Activated T-cell treated with anti-CD3 and anti-CD28 coated beads, Interleukin-2, amount 50 U/mL, for 72 hours (primary cell): ENCODE measurements around the gene CFAP46. TPM values are rescaled to one million over a fixed set of nuclear protein-coding genes. Genes with fewer than 3 reads are reported as not detected.

Experiments
- ATAC-seq, 2 donors: fragments of 150-1000 bp; cut with Tn5 transposase; replicated peaks in 1 of 2; 2 replicates each; pipeline ENCODE4 v1.10.0; 2021; ENCODE audit warnings: moderate library complexity in 2 of 2, mild to moderate bottlenecking in 1 of 2
- DNase-seq, 2 donors: peaks; one replicate each; pipeline ENCODE4 v3.0.0; 2021 to 2022; ENCODE audit warnings: mixed read lengths in 1 of 2
- H3K27ac Mint-ChIP-seq: one replicate; pipeline ENCODE4 v1.8.0; 2022; ENCODE audit warnings: mild to moderate bottlenecking, moderate library complexity, mixed read lengths
- H3K27me3 Mint-ChIP-seq: one replicate; pipeline ENCODE4 v1.8.0; 2022; ENCODE audit warnings: low read depth, mixed read lengths
- H3K36me3 Mint-ChIP-seq, 2 donors: one replicate each; pipeline ENCODE4 v1.8.0; 2022; ENCODE audit warnings: mixed read lengths in 2 of 2, mild to moderate bottlenecking in 1 of 2; ENCODE audit not compliant: insufficient read depth in 2 of 2
- H3K4me1 Mint-ChIP-seq: one replicate; pipeline ENCODE4 v1.8.0; 2022; ENCODE audit warnings: low read depth, mixed read lengths
- H3K4me3 Mint-ChIP-seq, 2 donors: one replicate each; pipeline ENCODE4 v1.8.0; 2022; ENCODE audit warnings: mild to moderate bottlenecking in 2 of 2, mixed read lengths in 2 of 2, moderate library complexity in 2 of 2
- H3K9me3 Mint-ChIP-seq, 2 donors: one replicate each; pipeline ENCODE4 v1.8.0; 2022; ENCODE audit warnings: mixed read lengths in 2 of 2
- total RNA-seq, 2 donors: library from RNA; stranded (reverse); gene quantifications; one replicate each; pipeline ENCODE4 v1.2.3, GENCODE V29; 2022

Gene CFAP46
- total RNA-seq, 2 donors from 2014 or later = 0.16 to 0.26 TPM

- no peak overlapping the region for H3K4me3 Mint-ChIP-seq
- DNase-seq = no peak
- H3K9me3 Mint-ChIP-seq = no peaks in the 10 kb centered on the region
These were observed 21.3 kb downstream of the CFAP46 start for GRCh38 chr10:132921086-132921485.

GRCh38 chr10:132920101-132920925 is 22.1 kb downstream of the CFAP46 start:
- Mint-ChIP-seq H3K4me1 (no peaks in the 10 kb centered on the region), H3K27ac (no peak overlapping the region), H3K4me3 (no peak overlapping the region), H3K9me3 (no peaks in the 10 kb centered on the region), H3K36me3 (no peaks in the 10 kb centered on the region), H3K27me3 (no peaks in the 10 kb centered on the region)
- ATAC-seq (no peak), DNase-seq (no peak)

More at GRCh38 chr10:132921086-132921485, 21.3 kb downstream of the CFAP46 start:
- Mint-ChIP-seq H3K36me3 (no peaks in the 10 kb centered on the region), H3K27ac (no peak overlapping the region), H3K27me3 (no peaks in the 10 kb centered on the region), H3K4me1 (no peaks in the 10 kb centered on the region)
- ATAC-seq = no peak

GRCh38 chr10:132919374-132920100 is 22.8 kb downstream of the CFAP46 start:
- Mint-ChIP-seq H3K4me3 (no peak overlapping the region), H3K9me3 (no peaks in the 10 kb centered on the region), H3K4me1 (no peaks in the 10 kb centered on the region), H3K36me3 (no peaks in the 10 kb centered on the region), H3K27ac (no peak overlapping the region), H3K27me3 (no peaks in the 10 kb centered on the region)
- no peak for ATAC-seq
- DNase-seq = no peak

DNA sequence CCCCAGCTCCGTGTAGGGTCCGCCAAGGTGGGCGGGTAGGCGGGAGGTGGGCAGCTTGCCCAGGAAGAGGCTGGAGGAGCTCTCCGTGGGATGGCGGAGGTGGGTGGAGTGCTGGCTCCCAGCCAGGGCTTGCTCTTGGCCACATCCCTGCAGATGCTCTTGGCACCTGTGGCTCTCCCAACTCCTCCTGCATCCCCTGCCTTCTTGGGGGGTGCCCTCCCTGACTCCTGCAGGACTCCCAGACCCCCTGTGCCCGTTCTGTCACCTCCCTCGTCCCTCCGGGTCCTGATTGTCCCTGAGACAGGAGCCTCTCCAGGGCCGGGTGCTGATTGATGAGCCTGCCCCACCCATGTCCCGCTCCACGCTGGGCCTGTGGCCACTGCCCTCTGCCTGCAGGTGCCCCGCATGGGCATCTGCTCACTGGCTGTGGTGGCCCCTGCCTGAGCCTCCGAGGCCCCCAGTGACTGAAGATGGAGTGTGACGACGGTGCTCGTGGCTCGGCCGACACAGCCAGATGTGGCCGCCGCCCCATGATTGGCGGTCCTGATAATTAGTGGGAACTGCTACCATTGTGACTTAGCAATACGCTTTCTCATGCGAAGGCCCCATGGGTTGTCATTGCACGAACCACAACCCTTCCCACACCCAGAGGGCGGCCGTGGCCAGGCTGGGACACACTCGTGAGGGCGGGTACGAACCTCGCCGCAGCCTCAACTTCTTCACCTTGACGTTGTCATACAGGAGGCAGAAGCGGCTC is 23.6 kb downstream of the CFAP46 start:
- no peaks in the 10 kb centered on the region for H3K9me3 Mint-ChIP-seq
- H3K27me3 Mint-ChIP-seq = no peaks in the 10 kb centered on the region
- H3K27ac Mint-ChIP-seq = no peak overlapping the region
- H3K4me1 Mint-ChIP-seq = no peaks in the 10 kb centered on the region
- no peak for ATAC-seq
- no peak overlapping the region for H3K4me3 Mint-ChIP-seq
- no peaks in the 10 kb centered on the region for H3K36me3 Mint-ChIP-seq
- DNase-seq = no peak

DNA sequence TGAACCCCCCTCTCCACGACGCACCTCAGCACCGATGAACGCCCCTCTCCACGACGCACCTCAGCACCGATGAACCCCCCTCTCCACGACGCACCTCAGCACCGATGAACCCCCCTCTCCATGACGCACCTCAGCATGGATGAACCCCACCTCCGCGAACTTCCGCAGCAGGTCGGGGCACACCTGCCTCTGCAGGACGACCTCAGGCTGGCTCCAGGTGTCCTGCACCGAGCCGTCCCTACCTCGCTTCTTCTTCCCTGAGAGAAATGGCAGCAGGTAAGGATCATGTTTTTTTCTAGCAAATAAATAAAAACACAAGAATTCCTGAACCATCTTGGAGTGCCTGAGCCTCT is 24.1 kb downstream of the CFAP46 start:
- no peaks in the 10 kb centered on the region for H3K4me1 Mint-ChIP-seq
- H3K36me3 Mint-ChIP-seq = no peaks in the 10 kb centered on the region
- H3K4me3 Mint-ChIP-seq = no peak overlapping the region
- ATAC-seq (no peak), DNase-seq (no peak)
- H3K27me3 Mint-ChIP-seq = no peaks in the 10 kb centered on the region
- H3K9me3 Mint-ChIP-seq = no peaks in the 10 kb centered on the region
- no peak overlapping the region for H3K27ac Mint-ChIP-seq

DNA sequence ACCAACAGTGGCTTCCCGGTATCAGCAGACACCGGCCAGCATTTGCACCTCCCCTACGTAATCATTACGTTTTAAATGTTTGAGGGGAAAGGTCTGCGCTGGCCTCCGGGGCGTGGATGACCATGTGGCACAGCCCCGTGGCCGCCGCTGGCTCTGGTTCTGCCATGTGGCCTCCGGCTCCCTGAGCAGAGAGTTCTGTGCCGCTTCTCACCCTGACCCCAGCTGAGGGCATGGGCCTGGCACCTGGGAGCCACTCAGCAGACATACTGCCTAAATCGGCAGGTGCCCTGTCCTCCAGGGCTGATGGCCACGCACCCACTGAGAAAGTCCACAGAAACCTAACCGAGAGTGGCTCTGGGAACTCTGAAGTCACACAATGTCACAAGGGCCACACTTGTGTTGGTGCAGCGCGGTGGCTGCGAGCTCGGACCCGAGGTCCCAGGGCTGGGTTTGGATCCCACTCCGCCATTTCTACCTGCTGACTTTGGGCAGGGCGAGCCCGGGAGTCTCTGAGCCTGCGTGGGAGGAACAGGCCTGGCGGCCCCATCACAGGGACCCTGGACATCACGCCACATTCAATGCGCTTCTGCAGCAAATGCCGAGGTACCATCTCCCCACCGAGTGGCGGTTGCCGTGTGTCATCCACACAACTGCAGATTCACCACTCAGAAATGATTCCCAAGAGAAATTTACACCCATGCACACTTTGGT is 25.3 kb downstream of the CFAP46 start:
- Mint-ChIP-seq H3K9me3 (no peaks in the 10 kb centered on the region), H3K27me3 (peaks cover 5% of the 10 kb centered on the region), H3K4me3 (no peak overlapping the region), H3K36me3 (no peaks in the 10 kb centered on the region), H3K4me1 (peaks cover under 1% of the 10 kb centered on the region), H3K27ac (no peak overlapping the region)
- DNase-seq (no peak), ATAC-seq (no peak)

DNA sequence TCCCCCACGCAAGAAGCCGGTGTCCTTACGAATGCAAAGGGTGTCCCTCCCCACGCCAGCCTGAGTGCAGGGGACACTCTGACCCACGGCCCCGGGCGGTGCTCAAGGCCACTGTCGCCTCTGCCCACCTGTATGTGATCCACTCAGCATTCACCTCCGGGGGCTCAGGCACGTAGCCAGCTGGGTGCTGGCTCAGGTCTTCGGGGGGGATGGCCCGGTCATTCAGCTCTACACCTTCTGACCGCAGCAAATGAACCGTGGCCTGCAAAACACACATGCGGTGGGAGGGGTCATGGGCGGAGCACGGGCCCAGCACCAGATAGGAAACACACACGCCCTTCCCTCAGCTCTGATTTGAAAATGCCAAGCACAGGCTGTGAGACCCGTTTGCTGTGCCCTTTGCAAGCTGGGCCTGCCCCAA is 25.9 kb downstream of the CFAP46 start:
- Mint-ChIP-seq H3K36me3 (no peaks in the 10 kb centered on the region), H3K27ac (no peak overlapping the region), H3K4me3 (no peak overlapping the region), H3K9me3 (no peaks in the 10 kb centered on the region), H3K27me3 (peaks cover 8% of the 10 kb centered on the region), H3K4me1 (peaks cover 6% of the 10 kb centered on the region)
- no peak for ATAC-seq
- DNase-seq = no peak

DNA sequence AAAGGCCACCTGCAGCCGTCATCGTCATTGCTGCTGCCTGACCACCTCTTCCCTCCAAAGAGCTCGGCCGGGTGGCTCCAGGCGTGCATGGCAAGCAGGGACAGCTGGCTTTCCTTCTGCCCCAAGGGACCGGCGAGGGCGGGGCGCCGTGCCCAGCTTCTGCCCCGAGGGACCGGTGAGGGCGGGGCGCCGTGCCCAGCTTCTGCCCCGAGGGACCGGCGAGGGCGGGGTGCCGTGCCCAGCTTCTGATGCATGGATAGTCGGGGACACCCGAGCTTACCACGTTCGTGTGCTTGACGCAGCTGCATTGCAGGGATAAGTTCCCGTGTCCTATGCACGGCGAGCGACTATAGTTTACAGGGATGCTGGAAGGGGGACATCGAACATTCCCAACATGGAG is 27.0 kb downstream of the CFAP46 start:
- no peak overlapping the region for H3K27ac Mint-ChIP-seq
- H3K4me3 Mint-ChIP-seq = no peak overlapping the region
- DNase-seq (no peak), ATAC-seq (no peak)
- no peaks in the 10 kb centered on the region for H3K9me3 Mint-ChIP-seq
- peaks cover 6% of the 10 kb centered on the region for H3K4me1 Mint-ChIP-seq
- H3K27me3 Mint-ChIP-seq = peaks cover 8% of the 10 kb centered on the region
- no peaks in the 10 kb centered on the region for H3K36me3 Mint-ChIP-seq

DNA sequence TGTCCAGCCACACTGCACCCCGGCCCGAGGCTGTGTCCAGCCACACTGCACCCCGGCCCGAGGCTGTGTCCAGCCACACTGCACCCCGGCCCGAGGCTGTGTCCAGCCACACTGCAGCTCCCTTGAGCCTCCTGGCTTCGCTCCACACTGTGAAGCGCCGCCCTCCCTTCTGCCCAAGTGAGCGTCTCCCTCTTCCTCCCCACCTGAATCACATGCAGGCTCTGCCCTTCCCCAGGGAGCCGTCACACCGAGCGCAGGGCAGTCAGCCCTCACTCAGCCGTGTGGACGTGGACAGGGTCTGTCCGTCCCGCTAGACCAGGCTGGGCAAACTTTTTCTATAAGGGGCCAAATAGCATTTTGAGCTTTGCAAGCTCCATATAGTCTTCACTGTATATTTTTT is 27.6 kb downstream of the CFAP46 start:
- no peak for DNase-seq
- peaks cover 6% of the 10 kb centered on the region for H3K4me1 Mint-ChIP-seq

DNA sequence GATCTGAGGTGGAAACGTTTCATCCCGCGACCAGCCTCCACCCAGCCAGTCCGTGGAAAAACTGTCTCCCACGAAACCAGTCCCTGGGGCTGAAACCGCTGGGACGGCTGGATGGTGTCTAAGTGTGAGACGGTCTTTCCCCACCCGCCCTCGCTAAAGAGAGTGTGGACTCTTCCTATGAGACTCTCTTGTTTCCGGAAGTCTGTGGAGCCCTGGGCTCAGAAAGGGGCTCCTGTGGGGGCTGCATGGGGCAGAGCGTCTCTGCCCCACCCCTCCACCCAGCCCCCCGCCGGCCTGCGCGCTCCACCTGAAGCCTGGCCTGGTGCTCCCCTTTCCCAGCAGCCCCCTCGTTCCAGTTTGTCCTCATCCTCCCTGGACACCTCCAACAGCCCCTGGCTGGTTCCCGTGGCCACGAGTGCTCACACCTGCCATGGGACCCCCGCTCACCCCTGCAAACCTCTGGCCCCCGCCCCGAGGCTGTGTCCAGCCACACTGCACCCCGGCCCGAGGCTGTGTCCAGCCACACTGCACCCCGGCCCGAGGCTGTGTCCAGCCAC is 28.7 kb downstream of the CFAP46 start:
- DNase-seq (no peak), ATAC-seq (no peak)
- peaks cover 8% of the 10 kb centered on the region for H3K27me3 Mint-ChIP-seq
- no peaks in the 10 kb centered on the region for H3K36me3 Mint-ChIP-seq
- H3K4me3 Mint-ChIP-seq = no peak overlapping the region
- H3K4me1 Mint-ChIP-seq = peaks cover 6% of the 10 kb centered on the region
- H3K27ac Mint-ChIP-seq = no peak overlapping the region
- no peaks in the 10 kb centered on the region for H3K9me3 Mint-ChIP-seq

More for the DNA sequence above, 27.6 kb downstream of the CFAP46 start:
- Mint-ChIP-seq H3K27me3 (peaks cover 8% of the 10 kb centered on the region), H3K4me3 (no peak overlapping the region), H3K36me3 (no peaks in the 10 kb centered on the region), H3K9me3 (no peaks in the 10 kb centered on the region), H3K27ac (no peak overlapping the region)
- no peak for ATAC-seq

GRCh38 chr10:132912713-132913558 is 29.4 kb downstream of the CFAP46 start:
- DNase-seq (no peak), ATAC-seq (no peak)
- Mint-ChIP-seq H3K4me3 (no peak overlapping the region), H3K4me1 (peaks cover 6% of the 10 kb centered on the region), H3K27ac (no peak overlapping the region), H3K9me3 (no peaks in the 10 kb centered on the region), H3K27me3 (peaks cover 8% of the 10 kb centered on the region), H3K36me3 (no peaks in the 10 kb centered on the region)

DNA sequence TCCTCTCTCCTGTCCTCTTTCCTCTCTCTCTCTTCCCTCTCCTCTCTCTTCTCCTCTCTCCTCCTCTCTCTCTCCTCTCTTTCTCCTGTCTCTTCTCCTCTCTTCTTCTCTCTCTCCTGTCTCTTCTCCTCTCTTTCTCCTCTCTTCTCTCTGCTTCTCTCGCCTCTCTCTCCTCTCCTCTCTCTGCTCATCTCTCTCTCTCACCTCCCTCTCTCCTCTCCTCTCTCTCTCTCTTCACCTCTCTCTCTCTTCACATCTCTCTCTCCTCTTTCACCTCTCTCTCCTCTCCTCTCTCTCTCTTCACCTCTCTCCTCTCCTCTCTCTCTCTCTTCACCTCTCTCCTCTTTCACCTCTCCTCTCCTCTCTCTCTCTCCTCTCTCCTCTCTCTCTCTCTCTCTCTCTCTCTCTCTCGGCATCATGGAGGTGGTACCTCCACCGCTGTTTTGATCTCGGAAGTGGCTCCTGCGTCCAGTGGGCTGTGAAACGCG is 30.1 kb downstream of the CFAP46 start:
- Mint-ChIP-seq H3K36me3 (no peaks in the 10 kb centered on the region), H3K9me3 (no peaks in the 10 kb centered on the region), H3K4me3 (no peak overlapping the region), H3K27ac (no peak overlapping the region), H3K4me1 (peaks cover 6% of the 10 kb centered on the region), H3K27me3 (peaks cover 8% of the 10 kb centered on the region)
- ATAC-seq (no peak), DNase-seq (no peak)
